Progenitor cell of endocrine pancreas (in vitro differentiated cells): ENCODE results near the gene C19orf38. TPM values are rescaled to one million over a fixed set of nuclear protein-coding genes. Genes with fewer than 3 reads are reported as not detected.

Experiments used
- DNase-seq: peaks from one replicate; pipeline ENCODE4 v3.0.0; 2021; ENCODE audit warnings: low spot score; ENCODE audit not compliant: unreplicated experiment
- H3K27ac Mint-ChIP-seq: 2 replicates; pipeline ENCODE4 v1.8.0; 2021; ENCODE audit warnings: mild to moderate bottlenecking, moderate library complexity, mixed read lengths
- H3K27me3 Mint-ChIP-seq: 2 replicates; pipeline ENCODE4 v1.8.0; 2021; ENCODE audit warnings: mixed read lengths
- H3K36me3 Mint-ChIP-seq: 2 replicates; pipeline ENCODE4 v1.8.0; 2022; ENCODE audit warnings: mixed read lengths; ENCODE audit not compliant: insufficient read depth
- H3K4me1 Mint-ChIP-seq: 2 replicates; pipeline ENCODE4 v1.8.0; 2021; ENCODE audit warnings: low read depth, mixed read lengths
- H3K4me3 Mint-ChIP-seq: 2 replicates; pipeline ENCODE4 v1.8.0; 2021; ENCODE audit warnings: low read depth, mild to moderate bottlenecking, moderate library complexity, mixed read lengths
- H3K9me3 Mint-ChIP-seq: 2 replicates; pipeline ENCODE4 v1.8.0; 2021; ENCODE audit warnings: low read depth, mixed read lengths
- CTCF ChIP-seq: fragments of 200-600 bp; sonication (generic); IDR thresholded peaks from one replicate; pipeline ENCODE4 v1.5.0; 2021; ENCODE audit warnings: antibody characterized with exemption, mild to moderate bottlenecking; ENCODE audit not compliant: unreplicated experiment
- total RNA-seq: library from RNA; stranded (reverse); gene quantifications from 2 replicates; pipeline ENCODE4 v1.2.1, GENCODE V29; 2021

C19orf38 gene
- total RNA-seq, 1 donor from 2014 or later = 0.31 TPM

GRCh38 chr19:10818301-10819123, 29.7 kb upstream of the C19orf38 start:
- DNase-seq = no peak
- Mint-ChIP-seq H3K9me3 (no peaks in the 10 kb centered on the region), H3K27me3 (no peaks in the 10 kb centered on the region), H3K4me3 (no peak overlapping the region), H3K27ac (peak overlapping the region; percentile 33), H3K4me1 (no peaks in the 10 kb centered on the region), H3K36me3 (peaks cover 12% of the 10 kb centered on the region)
- no peak for TF ChIP-seq CTCF

- TF ChIP-seq CTCF = no peak
- no peak for DNase-seq
- peaks cover 12% of the 10 kb centered on the region for H3K36me3 Mint-ChIP-seq
- no peak overlapping the region for H3K4me3 Mint-ChIP-seq
- no peaks in the 10 kb centered on the region for H3K27me3 Mint-ChIP-seq
- no peaks in the 10 kb centered on the region for H3K9me3 Mint-ChIP-seq
- H3K4me1 Mint-ChIP-seq = no peaks in the 10 kb centered on the region
- no peak overlapping the region for H3K27ac Mint-ChIP-seq
These were observed 28.8 kb upstream of the C19orf38 start for GRCh38 chr19:10819124-10820060.

- H3K4me3 Mint-ChIP-seq = no peak overlapping the region
- H3K27ac Mint-ChIP-seq = no peak overlapping the region
- H3K4me1 Mint-ChIP-seq = no peaks in the 10 kb centered on the region
- TF ChIP-seq CTCF = peak; percentile 22
- H3K36me3 Mint-ChIP-seq = peaks cover 11% of the 10 kb centered on the region
- DNase-seq = no peak
- H3K27me3 Mint-ChIP-seq = no peaks in the 10 kb centered on the region
- H3K9me3 Mint-ChIP-seq = no peaks in the 10 kb centered on the region
These were observed 28.0 kb upstream of the C19orf38 start for GRCh38 chr19:10820173-10820572.

DNA sequence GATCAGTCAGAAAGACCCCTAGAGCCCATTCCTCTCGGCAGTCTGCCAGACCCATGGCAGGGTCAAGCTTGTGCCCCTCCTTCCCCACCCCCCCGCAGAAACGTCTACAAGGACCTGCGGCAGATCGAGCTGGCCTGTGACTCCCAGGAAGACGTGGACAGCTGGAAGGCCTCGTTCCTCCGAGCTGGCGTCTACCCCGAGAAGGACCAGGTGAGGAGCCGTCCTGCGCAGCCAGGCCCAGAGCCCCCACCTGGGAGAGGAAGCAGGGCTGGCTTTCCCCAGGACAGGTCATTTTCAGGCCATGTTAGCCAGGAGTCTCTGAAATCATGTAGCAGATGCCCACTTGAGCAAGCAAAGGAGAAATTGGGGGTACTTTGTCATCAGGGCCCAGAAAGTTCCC, 24.5 kb upstream of the C19orf38 start:
- Mint-ChIP-seq H3K36me3 (peaks cover 14% of the 10 kb centered on the region), H3K9me3 (no peaks in the 10 kb centered on the region), H3K4me3 (no peak overlapping the region), H3K27ac (no peak overlapping the region), H3K4me1 (no peaks in the 10 kb centered on the region), H3K27me3 (no peaks in the 10 kb centered on the region)
- DNase-seq = no peak
- no peak for TF ChIP-seq CTCF

DNA sequence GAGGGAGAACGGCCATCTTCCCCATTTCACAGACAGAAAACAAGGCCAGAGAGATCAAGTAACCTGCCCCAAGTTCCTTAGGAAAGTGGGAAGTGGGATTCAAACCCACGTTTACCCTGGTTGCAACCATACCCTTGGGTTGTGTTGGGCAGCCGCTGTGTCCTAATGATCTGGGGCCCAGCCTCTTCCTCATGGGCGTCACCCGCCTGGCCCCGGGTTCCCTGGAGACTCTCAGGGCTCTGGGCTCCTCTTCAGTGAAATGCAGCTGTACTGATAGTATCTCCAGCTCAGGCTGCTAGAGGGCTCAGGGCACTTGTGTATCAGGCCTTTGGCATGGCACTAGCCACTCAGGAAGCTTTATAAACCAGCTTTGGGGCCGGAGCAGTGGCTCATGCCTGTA, 22.0 kb upstream of the C19orf38 start:
- H3K4me1 Mint-ChIP-seq = no peaks in the 10 kb centered on the region
- no peak overlapping the region for H3K27ac Mint-ChIP-seq
- H3K4me3 Mint-ChIP-seq = no peak overlapping the region
- H3K36me3 Mint-ChIP-seq = peaks cover 5% of the 10 kb centered on the region
- no peak for DNase-seq
- H3K27me3 Mint-ChIP-seq = no peaks in the 10 kb centered on the region
- H3K9me3 Mint-ChIP-seq = no peaks in the 10 kb centered on the region
- no peak for TF ChIP-seq CTCF
